Activated gamma-delta T cell (primary cell): ENCODE measurements around the gene ERP29.
"Not testable (repeated sequence)": the region's sequence is repeated elsewhere in the genome, so short reads cannot be mapped to it uniquely, and the experiment has no call there.

Experiments
- DNase-seq: peaks from one replicate; lab custom pipeline; 2025; lab: John Stamatoyannopoulos, UW

The ERP29 gene

DNA sequence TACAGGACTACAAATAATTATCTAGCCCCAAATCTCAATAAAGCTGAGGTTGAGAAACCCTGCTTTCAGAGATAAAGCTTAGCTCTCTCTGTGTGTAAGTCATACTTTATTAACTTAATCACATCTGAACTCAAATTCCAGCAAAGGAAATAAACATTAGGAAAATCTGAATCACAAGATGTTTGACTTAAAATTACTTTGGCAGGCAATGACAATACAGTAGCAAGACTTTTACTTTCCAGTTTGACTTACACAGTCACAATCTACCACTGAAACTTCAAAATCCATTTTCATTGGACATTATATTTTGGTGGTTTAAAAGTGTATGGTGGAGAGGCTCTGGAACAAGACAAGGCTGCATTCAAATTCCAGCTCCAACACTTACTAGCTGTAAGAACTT lies 11.7 kb upstream of the ERP29 start:
- no peak for DNase-seq

DNA sequence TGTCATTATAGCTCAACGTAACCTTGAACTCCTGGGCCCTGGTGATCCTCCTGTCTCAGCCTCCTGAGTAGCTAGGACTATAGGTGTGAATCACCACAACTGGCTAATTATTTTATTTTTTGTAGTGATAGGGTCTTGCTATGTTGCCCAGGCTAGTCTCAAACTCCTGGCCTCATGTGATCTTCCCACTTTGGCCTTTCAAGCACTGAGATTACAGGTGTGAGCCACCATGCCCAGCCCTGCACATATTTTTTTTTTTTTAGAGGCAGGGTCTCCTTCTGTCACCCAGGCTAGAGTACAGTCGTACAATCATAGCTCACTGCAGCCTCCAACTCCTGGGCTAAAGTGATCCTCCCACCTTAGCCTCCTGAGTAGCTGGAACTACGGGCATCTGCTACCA lies 9.2 kb upstream of the ERP29 start:
- DNase-seq: no peak

DNA sequence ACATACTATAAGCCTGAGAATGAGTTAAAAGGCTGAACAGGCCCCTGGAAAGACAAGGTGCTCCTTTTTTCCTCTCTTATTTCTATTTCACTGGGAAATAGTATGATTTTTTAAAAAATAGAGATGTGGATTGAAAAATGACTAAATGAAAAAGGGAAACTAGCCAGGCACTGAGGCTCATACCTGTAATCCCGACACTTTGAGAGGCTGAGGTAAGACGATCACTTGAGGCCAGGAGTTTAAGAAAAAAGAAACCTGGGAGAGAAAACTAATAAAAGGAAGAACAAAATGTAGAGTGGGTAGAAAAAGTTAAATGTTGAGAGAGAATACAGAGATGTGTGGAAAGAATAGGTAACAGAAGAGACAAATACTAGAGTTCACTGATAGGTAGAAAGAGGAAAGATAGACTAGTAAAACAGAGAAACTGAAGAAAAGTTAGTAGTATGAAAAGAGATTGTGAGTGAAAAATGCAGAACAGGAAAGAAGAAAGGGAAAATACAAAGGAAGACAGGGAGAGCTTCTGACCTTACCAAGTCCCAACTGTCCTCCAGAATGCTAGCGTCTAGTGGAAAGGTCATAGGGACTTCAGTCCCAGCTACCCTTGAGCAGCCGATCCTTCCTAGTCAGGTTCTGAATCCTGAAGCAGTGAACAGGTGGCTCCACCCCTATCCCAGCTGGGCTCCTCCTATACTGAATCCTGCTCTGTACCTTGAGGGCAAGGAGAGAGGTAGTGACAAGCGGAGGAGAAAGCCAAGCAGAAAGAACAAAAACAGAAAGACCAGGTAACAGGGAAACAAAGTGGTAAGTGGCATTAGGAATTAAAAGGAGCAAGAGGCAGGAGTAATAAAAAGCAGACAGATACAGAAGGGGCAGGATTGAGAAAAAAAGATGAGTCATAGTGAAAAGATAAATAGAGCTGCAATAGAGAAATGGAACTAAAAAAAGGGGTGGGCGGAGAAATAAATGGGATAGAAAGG lies 7.5 kb upstream of the ERP29 start:
- no peak for DNase-seq

DNA sequence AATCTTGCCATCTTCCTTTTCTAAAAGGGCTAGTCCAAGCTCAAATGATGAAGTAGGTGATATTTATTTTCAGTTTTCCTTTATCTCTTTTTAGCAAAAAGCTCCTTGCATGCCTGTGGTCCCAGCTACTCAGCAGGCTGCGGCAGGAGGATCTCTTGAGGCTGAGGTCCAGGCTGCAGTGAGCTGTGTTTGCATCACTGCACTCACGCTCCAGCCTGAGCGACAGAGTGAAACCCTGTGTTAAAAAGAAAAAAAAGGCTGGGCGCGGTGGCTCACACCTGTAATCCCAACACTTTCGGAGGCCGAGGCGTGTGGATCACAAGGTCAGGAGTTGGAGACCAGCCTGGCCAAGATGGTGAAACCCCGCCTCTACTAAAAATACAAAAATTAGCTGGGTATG lies 5.3 kb upstream of the ERP29 start:
- DNase-seq: no peak

DNA sequence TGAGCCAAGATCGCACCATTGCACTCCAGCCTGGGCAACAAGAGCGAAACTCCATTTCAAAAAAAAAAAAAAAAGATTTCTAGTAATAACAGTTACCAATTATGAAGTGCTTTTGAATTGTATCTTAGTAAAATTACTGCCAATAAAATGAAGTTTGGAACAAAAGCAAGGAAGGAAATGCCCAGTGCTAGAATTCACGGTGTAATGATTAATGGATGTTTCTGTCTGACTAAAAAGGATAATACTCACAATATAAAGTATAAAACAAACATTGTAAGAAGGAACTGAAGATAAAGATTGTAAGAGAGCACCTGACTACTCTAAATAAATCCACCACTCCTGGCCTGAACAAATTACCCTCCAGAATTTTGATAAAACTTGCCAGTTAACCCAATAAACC lies 4.3 kb upstream of the ERP29 start:
- DNase-seq: no peak

DNA sequence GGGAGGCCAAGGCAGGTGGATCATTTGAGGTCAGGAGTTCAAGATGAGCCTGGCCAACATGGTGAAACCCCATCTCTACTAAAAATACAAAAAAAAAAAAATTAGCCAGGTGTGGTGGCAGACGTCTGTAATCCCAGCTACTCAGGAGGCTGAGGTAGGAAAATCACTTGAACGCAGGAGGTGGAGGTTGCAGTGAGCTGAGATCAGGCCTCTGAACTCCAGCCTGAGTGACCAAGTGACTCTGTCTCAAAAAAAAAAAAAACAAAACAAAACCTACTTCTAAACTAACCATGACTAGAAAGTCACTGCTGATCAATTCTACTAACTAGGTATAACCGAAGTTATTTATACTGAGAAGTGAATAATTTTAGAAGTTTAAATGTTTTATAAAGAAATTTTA lies 3.6 kb upstream of the ERP29 start:
- not testable (repeated sequence) for DNase-seq

DNA sequence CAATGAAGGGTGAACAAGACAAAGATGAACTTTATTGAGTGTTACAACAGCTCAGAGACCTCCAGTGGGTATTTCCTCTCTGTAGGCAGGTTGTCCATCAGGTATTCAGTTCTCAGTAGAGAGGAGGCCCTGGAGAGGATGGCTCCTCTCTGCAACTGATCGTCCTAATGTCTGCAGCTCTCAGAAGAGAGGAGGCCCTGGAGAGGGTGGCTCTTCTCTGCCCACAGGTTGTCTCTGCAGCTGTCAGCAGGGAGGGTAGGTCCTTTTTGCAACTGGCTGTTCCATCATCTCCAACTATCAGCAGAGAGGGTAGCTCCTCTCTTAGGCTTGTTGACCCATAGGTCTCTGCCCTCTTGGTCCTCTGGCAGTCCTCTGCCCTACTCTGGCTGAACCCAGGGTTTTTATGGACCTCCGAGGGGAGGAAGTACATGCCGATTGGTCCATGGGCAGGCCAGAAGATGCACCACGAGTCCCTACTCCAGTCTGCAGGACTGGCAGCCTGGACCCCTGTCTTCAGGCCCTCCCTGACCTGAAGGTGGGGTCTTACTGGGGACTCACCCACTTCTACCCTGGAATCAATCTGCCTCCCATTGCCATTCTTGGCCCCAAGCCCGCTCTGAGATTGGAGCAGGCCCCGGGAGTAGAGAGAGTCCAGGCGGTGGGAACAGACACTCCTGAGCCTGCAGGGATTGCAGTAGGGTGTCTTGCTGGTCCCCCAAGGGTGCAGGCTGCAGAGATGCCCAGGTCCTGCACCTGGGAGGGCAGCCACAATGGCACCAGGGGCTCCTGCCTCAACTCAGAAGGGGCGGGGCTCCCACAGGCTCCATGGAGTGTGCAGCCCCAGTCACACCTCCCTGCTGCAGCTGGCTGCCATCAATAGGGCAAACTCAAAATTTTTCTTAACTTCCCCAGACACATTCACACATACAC lies 2.5 kb upstream of the ERP29 start:
- DNase-seq: no peak

DNA sequence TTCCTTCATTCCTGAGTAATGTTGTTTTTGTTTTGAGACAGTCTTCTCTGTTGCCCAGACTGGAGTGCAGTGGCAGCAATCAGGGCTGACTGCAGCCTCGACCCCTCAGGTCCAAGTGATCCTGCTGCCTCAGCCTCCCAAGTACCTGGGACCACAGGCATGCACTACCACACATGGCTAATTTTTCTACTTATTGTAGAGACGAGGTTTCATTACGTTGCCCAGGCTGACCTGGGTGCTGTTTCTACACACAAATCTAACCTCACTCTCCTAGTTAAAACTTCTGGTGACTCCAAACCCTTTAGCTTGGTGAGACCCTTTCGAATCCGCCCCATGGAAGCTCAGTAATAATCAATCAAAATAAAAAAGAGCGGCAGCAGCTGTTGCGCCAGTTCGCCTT lies 1.5 kb upstream of the ERP29 start:
- DNase-seq: no peak

DNA sequence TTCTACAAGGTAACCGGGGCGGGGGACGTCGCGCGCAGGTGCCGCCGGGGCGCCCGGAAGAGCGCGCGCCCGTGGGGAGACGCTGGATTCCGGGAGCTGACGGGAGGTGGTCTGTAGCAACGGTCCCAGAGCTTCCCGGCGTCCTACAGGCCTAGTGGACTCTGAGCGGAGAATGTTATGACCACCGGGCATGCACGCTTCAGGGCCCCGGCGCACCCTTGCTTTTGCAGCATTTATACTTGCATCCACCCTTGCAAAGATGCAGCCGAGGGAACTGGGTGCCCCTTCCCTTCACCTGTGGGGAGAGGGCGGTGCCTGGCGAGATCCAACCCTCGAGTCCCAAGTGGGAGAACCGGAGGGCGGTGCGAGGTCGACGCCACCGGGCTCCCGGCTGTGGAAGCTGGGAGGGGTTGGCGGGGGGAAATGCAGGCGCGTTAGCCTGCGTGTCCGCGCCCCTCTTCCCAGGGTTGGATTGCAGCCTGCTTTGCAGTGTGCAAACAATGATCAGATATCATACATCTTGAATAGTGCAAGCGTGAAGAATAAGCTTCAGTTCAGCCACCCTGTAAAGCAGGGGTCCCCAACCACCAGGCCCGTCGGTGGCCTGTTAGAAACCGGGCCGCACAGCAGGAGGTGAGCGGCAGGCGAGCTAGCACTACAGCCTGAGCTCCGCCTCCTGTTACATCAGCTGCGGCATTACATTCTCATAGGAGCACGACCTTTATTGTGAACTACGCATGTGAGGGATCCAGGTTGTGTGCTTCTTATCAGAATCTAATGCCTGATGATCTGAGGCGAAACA lies 576 bp downstream of the ERP29 start:
- DNase-seq: peak; percentile 25

DNA sequence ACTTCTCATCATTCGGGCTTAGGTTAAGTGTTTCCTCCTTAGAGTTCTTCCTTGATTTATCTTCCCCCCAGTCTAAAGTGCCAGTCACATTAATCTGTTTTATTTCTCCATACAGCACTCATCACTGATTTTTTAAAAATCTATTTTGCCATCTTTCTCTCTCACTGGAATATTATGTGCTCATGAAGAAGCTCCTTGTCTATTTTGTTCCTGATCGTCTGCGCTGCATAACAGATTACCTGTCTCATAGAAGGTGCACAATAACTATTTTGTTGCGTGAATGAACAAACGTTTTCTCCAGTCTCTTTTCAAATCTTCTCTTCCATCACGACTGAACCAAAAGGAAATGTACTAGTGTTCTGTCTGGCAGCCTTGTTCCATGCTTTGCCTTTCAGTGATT lies 2.7 kb downstream of the ERP29 start:
- no peak for DNase-seq

DNA sequence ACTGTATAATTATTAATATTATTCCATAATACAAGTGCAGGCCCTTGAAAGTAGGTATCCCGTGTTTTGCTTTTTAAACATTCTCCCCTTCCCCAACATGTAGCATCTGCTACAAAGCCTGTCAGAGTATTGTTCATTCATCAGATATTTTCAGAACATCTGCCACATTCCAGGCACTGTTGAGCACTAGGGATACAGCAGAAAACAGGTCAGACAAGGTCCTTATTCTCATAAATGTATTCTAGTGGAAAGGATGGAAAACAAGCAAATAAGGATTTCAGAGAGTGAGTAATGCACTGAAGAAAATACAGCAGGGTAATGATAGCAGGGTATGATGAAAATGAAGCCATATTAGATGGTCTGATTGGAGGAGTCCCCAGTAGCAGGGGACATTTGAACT lies 3.8 kb downstream of the ERP29 start:
- DNase-seq: no peak

DNA sequence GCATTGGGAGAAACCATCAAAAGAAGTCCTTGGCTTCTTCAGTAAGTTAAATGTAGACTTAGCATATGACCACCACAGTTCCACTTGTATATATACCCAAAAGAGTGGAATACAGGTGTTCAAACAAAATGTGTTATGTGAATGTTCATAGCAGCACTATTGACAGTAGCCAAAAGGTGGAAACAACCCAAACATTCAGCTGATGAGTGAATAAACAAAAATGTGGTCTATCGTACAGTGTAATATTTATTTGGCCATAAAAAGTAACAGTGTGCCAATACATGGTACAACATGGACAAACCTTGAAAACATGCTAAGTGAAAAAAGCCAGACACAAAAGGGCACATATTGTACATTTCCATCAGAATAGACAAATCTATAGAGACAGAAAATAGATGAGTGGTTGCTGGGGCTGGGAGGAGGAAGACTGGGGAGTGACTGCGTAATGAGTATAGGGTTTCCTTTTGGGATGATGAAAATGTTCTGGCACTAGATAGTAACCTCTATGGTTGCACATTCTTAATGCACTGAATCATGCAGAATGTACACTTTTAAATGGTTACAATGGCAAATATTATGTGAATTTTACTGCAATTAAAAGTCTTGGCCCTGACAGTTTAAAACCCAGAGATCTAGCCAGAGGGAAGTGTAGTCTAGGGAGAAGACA lies 5.5 kb downstream of the ERP29 start:
- no peak for DNase-seq

DNA sequence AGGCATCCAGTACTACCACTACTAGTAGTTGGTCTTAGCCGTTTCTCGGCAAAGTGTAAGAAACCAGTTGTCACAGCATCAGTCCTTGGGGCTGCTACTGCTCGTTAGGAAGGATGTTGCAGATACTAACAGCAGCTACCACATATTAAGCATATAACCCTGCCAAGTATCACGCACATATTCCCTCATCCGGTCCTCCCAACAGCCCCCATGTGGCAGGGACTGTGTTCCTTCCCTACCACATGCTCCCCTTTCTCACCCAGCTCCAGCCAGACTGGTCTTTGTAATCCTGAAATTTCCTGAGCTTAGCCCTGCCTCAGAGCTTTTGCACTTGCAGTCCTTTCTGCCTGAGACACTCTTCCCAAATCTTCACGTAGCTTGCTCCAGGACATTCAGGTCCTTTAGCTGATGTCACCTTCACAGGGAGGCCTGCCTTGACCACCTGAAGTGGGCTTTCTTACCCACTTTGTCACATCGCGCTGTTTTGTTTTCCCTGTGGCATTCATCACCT lies 7.8 kb downstream of the ERP29 start:
- no peak for DNase-seq

DNA sequence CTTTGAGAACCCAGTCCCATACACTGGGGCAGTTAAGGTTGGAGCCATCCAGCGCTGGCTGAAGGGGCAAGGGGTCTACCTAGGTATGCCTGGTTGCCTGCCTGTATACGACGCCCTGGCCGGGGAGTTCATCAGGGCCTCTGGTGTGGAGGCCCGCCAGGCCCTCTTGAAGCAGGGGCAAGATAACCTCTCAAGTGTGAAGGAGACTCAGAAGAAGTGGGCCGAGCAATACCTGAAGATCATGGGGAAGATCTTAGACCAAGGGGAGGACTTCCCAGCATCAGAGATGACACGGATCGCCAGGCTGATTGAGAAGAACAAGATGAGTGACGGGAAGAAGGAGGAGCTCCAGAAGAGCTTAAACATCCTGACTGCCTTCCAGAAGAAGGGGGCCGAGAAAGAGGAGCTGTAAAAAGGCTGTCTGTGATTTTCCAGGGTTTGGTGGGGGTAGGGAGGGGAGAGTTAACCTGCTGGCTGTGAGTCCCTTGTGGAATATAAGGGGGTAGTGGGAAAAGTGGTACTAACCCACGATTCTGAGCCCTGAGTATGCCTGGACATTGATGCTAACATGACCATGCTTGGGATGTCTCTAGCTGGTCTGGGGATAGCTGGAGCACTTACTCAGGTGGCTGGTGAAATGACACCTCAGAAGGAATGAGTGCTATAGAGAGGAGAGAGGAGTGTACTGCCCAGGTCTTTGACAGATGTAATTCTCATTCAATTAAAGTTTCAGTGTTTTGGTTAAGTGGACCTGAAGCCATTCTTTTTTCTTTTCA lies 9.2 kb downstream of the ERP29 start:
- DNase-seq: no peak

DNA sequence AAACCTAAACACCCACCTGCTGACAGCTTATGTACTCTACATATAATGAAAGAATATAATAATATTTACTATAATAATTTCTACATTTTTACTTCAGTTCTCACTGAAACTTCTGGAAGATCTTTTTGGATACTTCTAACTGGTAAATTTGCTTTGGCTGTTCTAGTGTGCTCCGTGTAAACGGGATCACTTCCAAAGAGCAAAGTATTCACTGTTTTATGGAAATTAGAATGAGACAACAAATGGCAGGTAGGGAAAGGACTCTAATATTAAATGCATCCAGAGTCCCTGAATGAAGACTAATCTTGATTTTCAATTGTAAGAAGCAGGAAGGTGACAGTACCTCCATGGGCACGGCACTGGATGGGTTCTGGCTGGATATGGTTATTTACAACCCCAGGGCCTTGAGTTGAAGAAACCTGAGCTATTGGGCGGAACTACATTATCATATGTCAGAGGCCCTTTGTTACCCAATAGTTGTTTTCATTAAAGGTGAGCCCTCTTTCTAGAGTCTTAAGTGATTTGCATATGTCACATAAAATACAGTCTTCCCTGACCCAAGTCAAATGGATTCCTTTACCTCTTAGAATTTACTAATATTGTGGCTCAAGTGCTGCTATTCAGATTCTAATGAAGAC lies 10.7 kb downstream of the ERP29 start:
- no peak for DNase-seq

DNA sequence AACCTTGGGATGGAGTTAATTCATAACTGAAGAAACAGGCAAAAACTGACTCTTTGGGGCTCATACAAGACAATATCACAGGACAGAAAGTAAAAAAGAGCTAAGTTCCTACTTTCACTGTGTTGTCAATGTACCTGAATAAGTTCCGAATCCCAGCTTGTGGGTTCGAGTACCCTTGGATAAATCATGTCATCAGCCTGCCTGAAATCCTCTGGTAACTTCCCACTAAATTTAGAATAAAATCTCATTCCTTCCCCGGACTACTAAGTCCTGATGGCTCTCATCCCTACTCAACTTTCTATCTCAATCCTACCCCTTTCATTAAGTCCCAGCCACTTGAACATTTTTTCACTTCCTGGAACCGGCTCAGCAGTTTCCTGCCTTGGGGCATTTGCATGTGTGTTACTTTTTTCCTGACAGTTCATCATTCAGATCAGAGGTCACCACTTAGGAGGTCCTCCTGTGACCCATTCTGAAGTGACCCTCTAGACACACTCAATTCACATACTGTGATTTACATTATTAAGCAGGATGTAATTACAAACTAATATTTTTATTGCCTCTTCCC lies 12.7 kb downstream of the ERP29 start:
- DNase-seq: no peak

DNA sequence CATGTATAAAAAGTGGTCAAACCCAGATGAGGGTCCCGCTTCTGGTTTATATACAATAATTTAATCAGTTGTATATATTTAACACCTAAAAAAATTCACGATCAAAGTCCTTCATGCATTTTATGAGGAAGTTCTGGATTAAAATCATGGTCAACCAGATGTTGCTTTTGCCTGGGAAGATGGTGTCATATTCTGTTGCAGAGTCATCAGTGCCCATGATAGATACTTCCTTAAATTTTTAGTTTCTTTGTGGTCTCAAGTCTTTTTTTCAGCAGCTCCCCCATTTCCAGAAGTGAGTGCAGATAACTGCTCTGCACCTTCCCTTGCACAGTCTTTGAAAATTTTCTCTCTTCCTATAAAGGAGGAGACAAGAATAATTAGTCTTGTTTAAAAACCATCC lies 16.1 kb downstream of the ERP29 start:
- no peak for DNase-seq

DNA sequence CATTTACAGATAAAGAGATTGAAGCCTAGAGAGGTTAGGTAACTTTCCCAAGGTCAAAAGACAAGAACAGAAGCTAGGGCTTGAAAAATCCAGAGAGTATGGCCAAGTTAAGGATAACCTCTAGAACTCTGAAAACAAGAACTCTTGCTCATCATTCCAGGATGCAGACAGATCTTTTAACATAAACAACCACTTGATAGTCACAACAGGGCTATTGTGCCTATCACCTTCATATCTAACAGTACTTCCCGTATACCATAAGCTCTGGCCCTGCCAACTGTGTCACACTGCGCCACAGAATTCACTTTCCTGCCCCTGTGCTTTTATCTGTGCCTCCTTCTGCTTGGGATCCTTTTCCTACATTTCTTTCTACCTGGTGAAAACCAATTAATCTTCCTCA lies 18.2 kb downstream of the ERP29 start:
- no peak for DNase-seq

DNA sequence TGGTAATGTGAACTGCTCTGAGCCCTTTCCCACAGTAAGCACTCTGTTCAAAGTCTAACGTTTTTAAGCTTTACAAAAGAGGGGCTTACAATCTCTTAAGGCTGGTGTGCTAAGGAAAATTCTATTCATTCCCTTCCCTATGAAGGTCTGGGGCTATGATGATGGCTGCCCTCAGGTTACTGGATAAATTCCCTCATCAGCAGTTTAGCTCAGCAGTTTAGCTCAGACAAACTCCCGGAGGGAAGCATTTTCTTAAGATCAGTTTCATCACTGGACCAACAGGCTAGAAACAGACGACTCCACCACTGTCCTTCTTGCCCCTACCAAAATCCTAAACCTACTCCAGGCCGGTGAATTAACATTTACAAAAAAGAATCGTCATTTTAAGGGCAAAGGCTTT lies 19.1 kb downstream of the ERP29 start:
- no peak for DNase-seq
